GM19023 (cell line): Measurements from ENCODE around the gene WNT10A.
"Not testable (repeated sequence)": the region's sequence is repeated elsewhere in the genome, so short reads cannot be mapped to it uniquely, and the experiment has no call there.

Experiments used
- ATAC-seq: cut with Tn5 transposase; IDR thresholded peaks from one replicate; pipeline ENCODE4 v1.9.1; 2021; ENCODE audit warnings: mild to moderate bottlenecking, moderate library complexity; ENCODE audit not compliant: unreplicated experiment

WNT10A gene

GRCh38 chr2:218880102-218880858, at the start of gene WNT10A:
WNT10A (plus strand) TSS chr2:218880852; CDS start chr2:218880996, 144 bp downstream.
- ATAC-seq = peak; percentile 73

DNA sequence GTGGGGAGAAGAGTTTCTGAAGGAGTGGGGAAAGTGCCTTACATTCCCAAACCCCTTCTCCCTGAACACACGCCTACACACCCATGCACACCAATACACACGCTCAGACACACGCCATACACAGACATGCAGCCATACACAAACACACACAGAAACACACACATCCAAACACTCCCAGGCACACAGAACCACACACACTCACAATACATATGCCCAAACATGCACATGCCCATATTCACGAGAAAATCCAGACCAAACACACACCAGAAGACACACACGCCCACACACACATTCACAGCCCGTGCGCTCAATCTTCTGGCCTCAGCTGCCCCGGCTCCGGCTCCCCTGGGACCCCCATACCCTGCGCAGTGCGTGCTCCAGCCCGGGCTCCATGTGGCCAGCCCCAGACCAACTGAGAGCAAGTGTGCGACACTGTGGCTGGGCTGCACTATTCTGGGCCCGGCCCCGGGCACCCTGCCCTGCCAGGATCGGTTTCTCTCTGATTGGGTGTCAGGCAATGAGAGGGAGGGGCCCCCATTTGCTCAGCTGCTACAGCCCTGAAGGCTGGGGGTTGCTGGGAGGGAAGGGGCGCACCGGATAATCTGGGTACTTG, 49.2 kb upstream of the WNT10A start, which contains the start of gene PRKAG3:
PRKAG3 (minus strand) TSS at position 426 of the 613 bp plus-strand sequence.
- ATAC-seq = no peak

GRCh38 chr2:218832081-218832480, 48.6 kb upstream of the WNT10A start:
- no peak for ATAC-seq

- ATAC-seq = no peak
Observed at GRCh38 chr2:218832520-218832919, 48.1 kb upstream of the WNT10A start.

- no peak for ATAC-seq
Observed at GRCh38 chr2:218833023-218833609, 47.5 kb upstream of the WNT10A start.

DNA sequence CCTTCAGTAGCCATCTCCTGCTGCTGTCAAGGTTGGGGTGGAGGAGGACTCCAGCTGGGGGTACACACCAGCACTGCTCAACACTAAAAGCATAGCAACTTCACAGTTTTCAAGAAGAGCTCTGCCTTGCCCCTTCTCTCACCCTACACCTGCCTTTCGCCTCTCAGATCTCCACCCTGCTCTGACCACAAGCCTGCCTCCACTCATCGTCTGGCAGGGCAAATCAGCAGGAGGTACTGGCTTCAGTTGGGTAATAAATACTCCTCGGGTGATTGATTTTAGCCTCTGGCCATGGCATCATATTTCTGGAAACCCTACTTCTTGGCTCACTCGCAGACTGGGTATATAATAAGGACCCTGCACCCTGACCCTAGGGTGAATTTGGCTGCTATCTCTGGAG, 46.0 kb upstream of the WNT10A start:
- ATAC-seq = no peak

- ATAC-seq = no peak
Observed at GRCh38 chr2:218837495-218837894, 43.2 kb upstream of the WNT10A start.

- no peak for ATAC-seq
Observed at GRCh38 chr2:218839430-218839829, 41.2 kb upstream of the WNT10A start.

- ATAC-seq = no peak
Observed at GRCh38 chr2:218839888-218840287, 40.8 kb upstream of the WNT10A start.

- not testable (repeated sequence) for ATAC-seq
Observed at GRCh38 chr2:218844334-218844733, 36.3 kb upstream of the WNT10A start.

- not testable (repeated sequence) for ATAC-seq
Observed at GRCh38 chr2:218846963-218847362, 33.7 kb upstream of the WNT10A start.

DNA sequence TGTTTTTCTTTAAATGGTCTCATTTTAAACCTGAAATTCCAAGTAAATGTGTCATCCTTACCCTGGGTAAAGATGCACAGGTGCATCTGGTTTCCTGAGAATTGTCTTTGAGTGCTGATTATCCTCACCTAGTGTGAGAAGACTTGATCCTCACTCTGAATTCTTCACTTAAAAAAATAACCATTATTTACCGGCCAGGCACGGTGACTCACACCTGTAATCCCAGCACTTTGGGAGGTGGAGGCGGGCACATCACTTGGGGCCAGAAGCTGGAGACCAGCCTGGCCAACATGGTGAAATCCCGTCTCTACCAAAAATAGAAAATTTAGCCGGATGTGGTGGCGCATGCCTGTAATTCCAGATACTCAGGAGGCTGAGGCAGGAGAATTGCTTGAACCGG, 30.9 kb upstream of the WNT10A start:
- no peak for ATAC-seq

GRCh38 chr2:218850796-218851195, 29.9 kb upstream of the WNT10A start:
- ATAC-seq = no peak

GRCh38 chr2:218851286-218851685, 29.4 kb upstream of the WNT10A start:
- ATAC-seq = no peak

DNA sequence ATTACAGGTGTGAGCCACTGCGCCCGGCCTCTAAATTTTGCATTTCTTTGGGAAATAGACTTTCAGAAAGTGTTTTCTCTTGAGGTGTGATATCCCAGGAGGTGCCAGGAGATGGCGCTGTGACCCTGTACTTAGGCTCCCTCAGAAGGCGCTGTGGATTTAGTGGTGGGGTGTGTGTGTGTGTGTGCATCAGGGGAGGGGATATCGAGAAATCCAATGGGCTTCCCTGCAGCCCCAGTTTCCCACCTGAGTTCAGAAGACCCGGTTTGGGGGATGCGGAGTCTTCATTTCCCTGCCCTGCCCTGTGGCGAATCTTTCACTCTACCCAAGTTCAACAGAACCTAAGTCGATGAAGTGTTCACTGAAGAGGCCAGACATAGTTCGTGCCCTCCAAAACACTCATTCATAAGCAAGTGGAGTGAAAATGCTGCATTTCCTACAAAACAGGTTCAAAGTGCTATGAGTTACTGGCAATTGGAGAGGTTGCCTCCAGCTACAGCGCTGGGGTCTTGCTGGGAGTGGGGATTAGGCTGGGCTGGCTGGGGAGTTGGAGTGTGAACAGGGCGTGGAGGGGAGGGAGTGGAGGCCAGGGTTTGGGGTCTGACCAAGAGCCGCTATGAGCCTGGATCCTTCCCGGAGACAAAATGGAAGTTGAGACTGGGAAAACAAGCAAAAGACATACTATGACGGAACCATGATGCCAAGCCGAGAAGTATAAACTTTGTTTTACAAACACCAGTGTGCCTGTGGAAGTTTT, 27.6 kb upstream of the WNT10A start:
- no peak for ATAC-seq

DNA sequence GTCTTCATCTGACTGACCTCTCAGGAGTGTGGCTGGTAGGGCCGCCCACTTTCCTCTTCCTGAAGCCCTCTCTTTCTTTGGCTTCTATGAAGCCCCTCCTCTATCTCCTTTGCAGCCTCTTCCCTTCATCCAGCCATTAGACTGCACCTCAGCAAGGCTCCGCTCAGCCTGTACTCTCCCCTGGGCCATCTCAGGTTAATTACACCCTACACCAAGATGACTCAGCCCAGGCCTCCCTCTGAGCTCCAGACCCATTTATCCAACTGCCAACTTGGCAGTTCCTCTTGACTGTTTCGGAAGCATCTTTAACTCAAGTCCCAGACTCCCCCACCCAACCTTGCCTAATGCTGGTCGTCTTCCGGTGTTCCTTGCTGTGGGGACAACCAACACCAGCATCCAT, 26.9 kb upstream of the WNT10A start:
- ATAC-seq = no peak

DNA sequence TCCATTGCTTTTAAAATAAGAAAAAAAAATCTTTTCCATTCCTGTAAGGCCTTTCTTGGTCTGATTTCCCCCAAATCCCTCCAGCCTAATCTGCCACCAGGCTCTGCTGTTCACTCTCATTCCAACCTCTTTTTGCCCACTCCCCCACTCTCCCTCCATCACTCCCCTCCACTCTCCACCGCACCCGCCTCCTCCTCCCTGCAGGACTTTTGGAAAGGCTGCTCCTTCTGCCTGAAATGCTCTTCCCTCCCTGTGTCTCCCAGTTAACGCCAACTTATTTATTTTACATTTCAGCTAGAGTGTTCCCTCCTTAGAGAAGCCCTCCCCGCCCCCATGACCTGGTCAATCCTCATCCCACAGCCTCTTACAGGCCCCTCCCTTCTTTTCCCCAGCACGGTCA, 25.8 kb upstream of the WNT10A start:
- no peak for ATAC-seq

GRCh38 chr2:218855305-218856166, 25.1 kb upstream of the WNT10A start:
- no peak for ATAC-seq

GRCh38 chr2:218856167-218856895, 24.3 kb upstream of the WNT10A start:
- ATAC-seq = no peak

DNA sequence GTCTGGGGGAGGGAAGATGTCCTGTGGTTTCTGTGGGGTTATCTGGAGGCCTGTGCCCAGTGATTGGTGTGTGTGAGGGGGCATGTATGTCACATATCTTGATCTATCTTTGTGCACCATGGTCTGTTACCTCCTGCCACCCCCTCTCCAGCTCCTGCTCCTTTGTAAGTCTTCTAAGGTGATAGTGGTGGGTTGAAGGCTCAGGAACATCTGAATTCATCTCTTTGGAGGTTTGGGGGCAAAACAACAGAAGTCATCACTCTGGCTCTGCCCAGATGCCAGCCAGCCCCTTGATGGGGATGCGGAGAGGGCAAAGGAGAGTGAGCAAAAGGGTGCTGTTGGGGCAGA, 23.8 kb upstream of the WNT10A start:
- no peak for ATAC-seq
